ENCODE data around the gene TBC1D12. TPM values are rescaled to one million over a fixed set of nuclear protein-coding genes. Genes with fewer than 3 reads are reported as not detected.
A peak's percentile ranks its signal among the peaks of the same experiment; 100 is the strongest.
"Not testable (repeated sequence)": the region's sequence is repeated elsewhere in the genome, so short reads cannot be mapped to it uniquely, and the experiment has no call there.

The TBC1D12 gene
- polyA plus RNA-seq, 1 donor = 10.7 TPM

DNA sequence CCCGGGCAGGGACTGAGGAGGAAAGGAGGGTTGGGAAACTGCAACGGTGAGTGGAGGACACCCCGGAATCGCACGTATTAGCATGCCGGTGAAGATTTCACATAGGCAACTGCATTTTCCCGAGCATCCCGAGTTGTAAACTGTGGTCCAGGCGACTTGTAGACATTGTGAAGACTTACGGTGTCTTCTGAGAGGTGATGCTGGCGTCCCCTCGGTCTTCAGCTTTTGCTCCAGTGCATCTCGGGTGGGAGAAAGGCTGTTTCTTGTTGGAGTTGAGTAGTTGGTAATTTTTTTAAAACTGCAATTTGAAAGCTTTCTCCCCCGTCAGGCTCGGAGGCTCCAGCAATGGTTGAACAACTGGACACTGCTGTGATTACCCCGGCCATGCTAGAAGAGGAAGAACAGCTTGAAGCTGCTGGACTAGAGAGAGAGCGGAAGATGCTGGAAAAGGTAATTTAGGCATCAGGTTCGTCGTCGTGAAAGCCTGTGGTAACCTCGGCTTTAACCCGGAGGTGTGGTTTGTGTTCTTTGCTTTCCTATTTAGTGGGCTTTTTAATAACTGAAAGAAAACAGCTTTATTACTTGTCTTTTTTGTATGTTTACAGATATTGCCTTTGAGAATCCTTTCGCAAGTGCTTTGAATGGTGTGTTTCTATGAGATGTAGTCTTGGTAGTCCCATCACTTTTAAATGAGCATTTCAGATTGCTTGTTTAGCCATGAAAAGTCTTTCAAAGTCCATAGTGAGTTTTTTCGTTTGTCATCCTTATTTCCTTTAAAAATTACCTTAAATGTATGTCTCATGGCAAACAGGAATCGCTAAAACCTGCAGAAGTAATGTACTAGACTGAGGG, 143.9 kb downstream of the TBC1D12 start:
- DNase-seq = peak; percentile 28

- no peak for DNase-seq
Measured at GRCh38 chr10:94546901-94547185, 144.5 kb downstream of the TBC1D12 start.

GRCh38 chr10:94549221-94549620, 146.9 kb downstream of the TBC1D12 start:
- no peak for DNase-seq

DNA sequence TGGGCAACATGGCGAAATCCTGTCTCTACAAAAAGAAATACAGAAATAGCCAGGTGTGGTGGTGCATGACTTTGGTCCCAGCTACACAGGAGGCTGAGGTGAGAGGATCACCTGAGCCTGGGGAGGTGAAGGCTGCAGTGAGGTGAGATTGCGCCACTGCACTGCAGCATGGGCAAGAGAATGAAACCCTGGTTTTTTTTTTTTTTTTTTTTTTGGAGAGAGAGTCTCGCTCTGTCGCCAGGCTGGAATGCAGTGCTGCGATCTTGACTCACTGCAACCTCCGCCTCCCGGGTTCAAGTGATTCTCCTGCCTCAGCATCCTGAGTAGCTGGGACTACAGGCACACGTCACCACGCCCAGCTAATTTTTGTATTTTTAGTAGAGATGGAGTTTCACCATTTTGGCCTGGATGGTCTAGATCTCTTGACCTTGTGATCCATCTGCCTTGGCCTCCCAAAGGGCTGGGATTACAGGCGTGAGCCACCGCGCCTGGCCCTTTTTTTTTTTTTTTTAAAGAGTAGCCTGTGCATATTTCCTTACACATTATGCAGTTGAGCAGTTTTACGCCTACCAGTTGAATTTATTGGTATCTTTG, 165.5 kb downstream of the TBC1D12 start:
- DNase-seq = not testable (repeated sequence)

- no peak for DNase-seq
Measured at GRCh38 chr10:94571081-94571480, 168.7 kb downstream of the TBC1D12 start.

- no peak for DNase-seq
Measured at GRCh38 chr10:94571528-94571927, 169.2 kb downstream of the TBC1D12 start.

DNA sequence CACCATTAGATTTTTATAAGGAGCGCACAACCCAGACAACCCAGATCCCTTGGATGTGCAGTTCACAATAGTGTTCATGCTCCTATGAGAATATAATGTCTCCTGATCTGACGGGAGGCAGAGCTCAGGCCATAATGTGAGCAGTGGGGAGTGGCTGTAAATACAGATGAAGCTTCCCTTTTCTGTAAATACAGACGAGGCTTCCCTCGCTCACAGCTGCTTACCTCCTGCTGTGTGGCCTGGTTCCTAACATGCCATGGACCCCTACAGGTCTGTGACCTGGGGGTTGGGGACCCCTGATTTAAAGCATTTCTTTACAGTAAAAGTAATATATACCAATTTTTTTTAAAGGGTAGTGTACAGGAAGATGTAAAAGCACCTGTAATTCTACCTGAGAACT, 176.4 kb downstream of the TBC1D12 start:
- no peak for DNase-seq

GRCh38 chr10:94583124-94583523, 180.8 kb downstream of the TBC1D12 start:
- no peak for DNase-seq

Other genes starting within 250 kb of the TBC1D12 start
- 14.5 TPM for gene NOC3L, start 39.6 kb upstream of the TBC1D12 start, polyA plus RNA-seq (ENCODE audit: insufficient read length)
- gene HELLS, start 143.2 kb downstream of the TBC1D12 start, polyA plus RNA-seq (ENCODE audit: insufficient read length) = 7.7 TPM

All from hindlimb muscle (tissue), 1 donor.